ENCODE measurements around the gene SLC39A8.

DNA sequence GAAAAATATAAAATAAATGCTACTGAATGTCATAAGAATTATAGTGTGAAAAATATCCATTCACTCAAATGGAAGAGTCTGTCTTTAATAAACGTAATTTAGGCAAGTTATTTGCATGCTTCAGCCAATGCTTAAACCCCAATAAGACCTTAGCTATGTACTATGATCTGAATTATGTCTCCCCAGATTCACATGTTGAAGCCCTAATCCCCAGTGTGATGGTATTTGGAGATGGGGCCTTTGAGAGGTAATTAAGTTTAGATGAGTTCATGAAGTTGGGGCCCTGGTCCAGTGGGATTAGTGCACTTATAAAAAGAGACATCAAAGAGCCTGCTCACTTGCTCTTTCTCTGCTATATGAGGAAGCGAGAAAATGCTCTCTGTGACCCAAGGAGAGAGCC, 28.7 kb downstream of the SLC39A8 start:
- TF ChIP-seq, protein P1, sequence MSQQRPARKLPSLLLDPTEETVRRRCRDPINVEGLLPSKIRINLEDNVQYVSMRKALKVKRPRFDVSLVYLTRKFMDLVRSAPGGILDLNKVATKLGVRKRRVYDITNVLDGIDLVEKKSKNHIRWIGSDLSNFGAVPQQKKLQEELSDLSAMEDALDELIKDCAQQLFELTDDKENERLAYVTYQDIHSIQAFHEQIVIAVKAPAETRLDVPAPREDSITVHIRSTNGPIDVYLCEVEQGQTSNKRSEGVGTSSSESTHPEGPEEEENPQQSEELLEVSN (IDR thresholded peaks at IDR 0.05; ENCODE audit: borderline replicate concordance, low read depth) = no peak
- TF ChIP-seq ESRRA (IDR thresholded peaks at IDR 0.05; ENCODE audit: borderline replicate concordance, low read length) (no peak), RAD21 (conservative IDR thresholded peaks at IDR 0.05 in 1 of 2, IDR thresholded peaks at IDR 0.05 in 1 of 2) (no peak), CHD2 (IDR thresholded peaks at IDR 0.05; ENCODE audit: low read length, partially characterized antibody) (no peak), PHF8 (IDR thresholded peaks at IDR 0.05; ENCODE audit: borderline replicate concordance, low read depth) (no peak), ZFP36 (IDR thresholded peaks at IDR 0.05; ENCODE audit: borderline replicate concordance, partially characterized antibody) (no peak), POLR2A (IDR thresholded peaks at IDR 0.05; ENCODE audit: low read length) (no peak), RCOR1 (IDR thresholded peaks at IDR 0.05; ENCODE audit: low read depth, low read length) (no peak)
- TF ChIP-seq, protein P2, sequence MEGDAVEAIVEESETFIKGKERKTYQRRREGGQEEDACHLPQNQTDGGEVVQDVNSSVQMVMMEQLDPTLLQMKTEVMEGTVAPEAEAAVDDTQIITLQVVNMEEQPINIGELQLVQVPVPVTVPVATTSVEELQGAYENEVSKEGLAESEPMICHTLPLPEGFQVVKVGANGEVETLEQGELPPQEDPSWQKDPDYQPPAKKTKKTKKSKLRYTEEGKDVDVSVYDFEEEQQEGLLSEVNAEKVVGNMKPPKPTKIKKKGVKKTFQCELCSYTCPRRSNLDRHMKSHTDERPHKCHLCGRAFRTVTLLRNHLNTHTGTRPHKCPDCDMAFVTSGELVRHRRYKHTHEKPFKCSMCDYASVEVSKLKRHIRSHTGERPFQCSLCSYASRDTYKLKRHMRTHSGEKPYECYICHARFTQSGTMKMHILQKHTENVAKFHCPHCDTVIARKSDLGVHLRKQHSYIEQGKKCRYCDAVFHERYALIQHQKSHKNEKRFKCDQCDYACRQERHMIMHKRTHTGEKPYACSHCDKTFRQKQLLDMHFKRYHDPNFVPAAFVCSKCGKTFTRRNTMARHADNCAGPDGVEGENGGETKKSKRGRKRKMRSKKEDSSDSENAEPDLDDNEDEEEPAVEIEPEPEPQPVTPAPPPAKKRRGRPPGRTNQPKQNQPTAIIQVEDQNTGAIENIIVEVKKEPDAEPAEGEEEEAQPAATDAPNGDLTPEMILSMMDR (IDR thresholded peaks at IDR 0.05) = no peak
- TF ChIP-seq, protein P3, sequence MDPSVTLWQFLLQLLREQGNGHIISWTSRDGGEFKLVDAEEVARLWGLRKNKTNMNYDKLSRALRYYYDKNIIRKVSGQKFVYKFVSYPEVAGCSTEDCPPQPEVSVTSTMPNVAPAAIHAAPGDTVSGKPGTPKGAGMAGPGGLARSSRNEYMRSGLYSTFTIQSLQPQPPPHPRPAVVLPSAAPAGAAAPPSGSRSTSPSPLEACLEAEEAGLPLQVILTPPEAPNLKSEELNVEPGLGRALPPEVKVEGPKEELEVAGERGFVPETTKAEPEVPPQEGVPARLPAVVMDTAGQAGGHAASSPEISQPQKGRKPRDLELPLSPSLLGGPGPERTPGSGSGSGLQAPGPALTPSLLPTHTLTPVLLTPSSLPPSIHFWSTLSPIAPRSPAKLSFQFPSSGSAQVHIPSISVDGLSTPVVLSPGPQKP (IDR thresholded peaks at IDR 0.05; ENCODE audit: low read depth, low read length) = no peak
